Renal cortex interstitium (tissue), 11 donors: Measurements from ENCODE around the gene SPECC1. TPM values are rescaled to one million over a fixed set of nuclear protein-coding genes. Genes with fewer than 3 reads are reported as not detected.
"Not testable (repeated sequence)": the region's sequence is repeated elsewhere in the genome, so short reads cannot be mapped to it uniquely, and the experiment has no call there.

Source experiments
- DNase-seq, 11 donors: peaks; one replicate each; pipeline ENCODE4 v3.0.0-alpha.2; 2013; ENCODE audit warnings: low read depth in 9 of 11, low spot score in 4 of 11; ENCODE audit errors: extremely low read depth in 1 of 11
- polyA plus RNA-seq, 3 donors: library from polyadenylated mRNA; unstranded; fragments of 120-200 nt; gene quantifications; one replicate each; pipeline ENCODE4 v1.2.1, GENCODE V29; 2013; ENCODE audit not compliant: insufficient read length in 3 of 3

SPECC1 gene
- polyA plus RNA-seq, 3 donors = 13.2 to 18.8 (median 17.0) TPM

DNA sequence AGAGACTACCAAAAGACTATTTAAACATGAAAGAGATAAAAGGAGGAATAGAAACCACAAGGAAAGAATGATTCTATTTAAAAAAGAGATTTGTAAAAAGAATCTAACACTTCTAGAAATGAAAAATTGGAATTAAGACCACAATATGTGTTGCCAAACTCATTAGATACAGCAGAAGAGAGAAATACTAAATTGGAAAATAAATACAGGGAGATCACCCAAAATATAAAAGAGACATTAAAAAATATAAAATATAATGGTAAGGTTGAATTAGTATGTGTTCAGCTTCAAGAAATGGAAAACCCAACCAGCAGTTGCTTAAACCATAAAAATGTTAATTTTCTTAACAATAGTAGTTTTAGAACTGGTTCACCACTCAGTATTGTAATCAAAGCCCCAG, 297.8 kb downstream of the SPECC1 start:
- no peak for DNase-seq

GRCh38 chr17:20307326-20307910, 298.3 kb downstream of the SPECC1 start:
- no peak for DNase-seq

- DNase-seq = no peak
These were observed 301.3 kb downstream of the SPECC1 start for GRCh38 chr17:20310481-20310880.

DNA sequence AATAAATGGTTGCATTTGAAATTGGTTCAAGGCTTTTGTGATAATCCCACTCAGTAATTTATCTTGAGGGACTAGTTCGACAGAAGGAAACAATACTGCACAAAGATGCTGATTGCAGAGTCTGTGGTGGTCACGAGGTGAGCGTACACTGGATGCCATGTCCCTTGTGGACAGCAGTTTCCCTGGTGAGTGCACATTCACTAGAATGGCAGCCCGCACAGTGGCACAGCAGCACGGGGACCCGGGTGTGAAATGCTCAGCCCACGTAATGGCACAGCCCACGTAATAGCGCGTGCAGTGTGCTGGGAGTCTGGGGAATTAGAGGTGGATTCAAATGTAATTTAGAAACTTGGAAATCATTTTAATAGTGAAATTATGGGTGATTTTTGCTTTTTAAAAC, 304.1 kb downstream of the SPECC1 start:
- no peak for DNase-seq

GRCh38 chr17:20313891-20314290, 304.7 kb downstream of the SPECC1 start:
- DNase-seq = no peak

DNA sequence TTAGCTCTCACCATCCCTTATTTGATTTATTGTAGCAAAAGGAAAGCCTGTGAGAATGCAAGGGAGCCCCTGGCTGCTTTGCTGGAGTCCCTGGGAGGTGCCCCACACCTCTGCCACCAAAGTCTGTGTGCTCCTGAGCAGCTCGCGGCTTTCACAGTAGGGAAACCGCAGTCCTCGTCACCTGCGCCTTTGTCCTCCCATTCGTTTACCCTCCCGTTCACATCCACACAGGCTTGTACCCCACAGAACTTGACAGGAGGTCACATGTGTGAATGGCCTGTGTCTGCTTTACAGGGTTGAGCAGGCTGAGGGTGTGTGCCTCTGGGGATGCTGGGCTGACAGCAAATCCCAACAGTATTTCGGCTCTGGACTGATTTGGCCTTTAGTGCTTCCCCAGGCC, 305.7 kb downstream of the SPECC1 start:
- DNase-seq = no peak

- no peak for DNase-seq
These were observed 306.2 kb downstream of the SPECC1 start for GRCh38 chr17:20315311-20315710.

DNA sequence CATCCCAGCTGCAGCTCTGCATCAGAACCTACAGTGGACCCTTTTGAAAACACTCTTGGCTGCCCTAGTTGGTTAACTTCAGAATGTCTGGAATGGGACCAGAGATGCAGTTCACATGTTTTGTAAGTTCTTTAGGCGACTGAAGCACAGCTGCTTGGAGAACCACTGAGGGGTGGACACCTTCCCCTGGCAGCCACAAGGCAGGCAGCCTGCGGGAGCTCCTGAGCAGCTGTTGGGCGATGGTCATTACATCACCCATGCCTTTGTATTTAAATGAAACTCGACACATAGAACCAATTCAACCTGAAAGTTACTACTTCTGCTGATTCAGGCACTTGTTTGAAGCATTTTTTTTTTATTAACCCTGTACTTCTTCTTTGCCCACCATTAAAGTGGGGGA, 306.7 kb downstream of the SPECC1 start:
- DNase-seq = no peak

DNA sequence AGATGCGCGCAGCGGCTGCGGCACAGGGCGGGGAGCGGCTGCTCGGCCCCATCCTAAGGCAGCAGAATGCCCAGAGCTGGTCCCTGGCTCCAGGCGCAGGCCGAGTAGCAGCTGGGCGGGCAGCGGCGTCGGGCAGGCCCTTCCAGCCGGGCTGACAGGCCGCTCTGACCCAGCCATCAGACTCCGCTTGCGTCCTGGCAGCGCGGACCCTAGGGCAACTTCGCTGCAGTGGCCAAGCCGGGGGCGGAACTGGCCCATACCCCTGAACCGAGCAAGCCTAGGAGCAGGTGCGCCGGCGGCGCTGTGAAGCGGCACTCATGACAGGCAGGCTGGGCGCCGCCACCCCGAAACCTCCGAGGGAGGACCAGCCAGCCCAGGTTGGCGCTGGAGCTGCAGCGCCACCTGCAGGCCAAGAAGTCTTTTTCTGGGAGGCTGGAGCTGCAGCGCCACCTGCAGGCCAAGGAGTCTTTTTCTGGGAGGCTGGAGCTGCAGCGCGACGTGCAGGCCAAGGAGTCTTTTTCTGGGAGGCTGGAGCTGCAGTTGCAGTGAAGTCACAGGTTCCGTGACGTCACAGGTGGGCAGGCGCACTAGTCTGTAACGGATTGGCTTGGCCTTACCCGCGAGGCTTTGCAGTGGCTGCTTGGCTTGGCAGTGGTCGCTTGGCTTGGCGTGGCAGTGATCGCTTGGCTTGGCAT, 311.5 kb downstream of the SPECC1 start:
- DNase-seq = peak; percentile 25 to 52 (median 41)

GRCh38 chr17:20321357-20321756, 312.2 kb downstream of the SPECC1 start:
- not testable (repeated sequence) for DNase-seq

DNA sequence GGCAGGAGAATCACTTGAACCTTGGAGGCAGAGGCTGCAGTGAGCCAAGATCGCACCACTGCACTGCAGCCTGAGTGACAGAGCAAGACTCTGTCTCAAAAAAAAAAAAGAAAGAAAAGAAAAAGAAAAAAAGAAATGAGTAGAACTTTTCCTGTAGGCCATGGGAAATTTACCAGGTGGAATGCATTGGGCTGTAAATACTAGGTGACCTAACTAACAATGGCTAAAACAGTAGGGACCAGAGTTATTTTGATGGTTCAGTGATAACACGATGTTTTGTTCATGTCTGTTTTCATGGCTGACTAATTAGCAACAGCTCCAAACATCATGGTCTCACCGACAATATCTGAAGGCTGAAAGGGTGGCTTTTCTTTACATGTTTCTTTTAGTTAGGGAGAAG, 318.6 kb downstream of the SPECC1 start:
- not testable (repeated sequence) for DNase-seq

GRCh38 chr17:20351405-20351804, 342.2 kb downstream of the SPECC1 start:
- not testable (repeated sequence) for DNase-seq

- DNase-seq = not testable (repeated sequence)
These were observed 343.4 kb downstream of the SPECC1 start for GRCh38 chr17:20352567-20352966.

DNA sequence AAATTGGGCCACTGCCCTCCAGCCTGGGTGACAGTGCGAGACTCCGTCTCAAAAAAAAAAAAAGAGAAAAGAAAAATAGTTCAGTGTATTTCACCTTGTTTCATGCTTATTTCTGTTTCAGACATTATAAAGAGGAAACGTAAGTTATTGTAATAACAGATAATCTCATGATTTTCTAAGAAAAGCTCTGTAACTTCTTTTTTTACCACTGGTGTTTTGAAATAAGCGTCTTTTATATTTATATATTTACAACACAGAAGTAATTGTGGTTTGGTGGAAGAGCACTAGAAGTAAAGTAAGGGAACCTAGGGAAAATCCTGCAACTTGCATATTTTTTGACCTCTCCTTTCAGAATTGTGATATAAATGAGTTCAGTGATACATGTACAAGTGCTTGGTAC, 354.7 kb downstream of the SPECC1 start:
- DNase-seq = not testable (repeated sequence)

Other genes with a start within 250 kb of the SPECC1 start
- gene ULK2, start 141.4 kb upstream of the SPECC1 start, polyA plus RNA-seq = 10 to 100 TPM; 27.3 to 30.3 (median 27.8) TPM
- gene AKAP10, start 31.5 kb upstream of the SPECC1 start, polyA plus RNA-seq = 10 to 100 TPM; 25.9 to 32.2 (median 32.1) TPM